ENCODE results near the gene DCN.
"Not testable (repeated sequence)": the region's sequence is repeated elsewhere in the genome, so short reads cannot be mapped to it uniquely, and the experiment has no call there.

DCN gene

DNA sequence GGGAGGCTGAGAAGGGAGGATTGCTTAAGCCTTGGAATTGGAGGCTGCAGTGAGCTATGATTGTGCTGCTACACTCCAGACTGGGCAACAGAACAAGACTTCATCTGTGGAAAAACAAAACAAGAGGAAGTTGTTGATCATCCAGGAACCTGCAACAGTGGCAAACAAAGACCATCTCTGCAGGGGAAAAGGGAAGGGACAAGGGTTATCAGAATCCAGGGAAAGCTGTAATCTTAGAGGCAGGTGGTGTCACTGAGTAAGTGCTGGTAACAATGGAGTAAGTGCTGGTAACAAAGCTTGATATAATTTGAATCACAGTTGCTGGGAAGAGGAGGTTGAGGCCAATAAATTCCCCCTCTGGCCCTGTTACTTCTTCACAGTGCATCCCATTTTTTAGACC lies 27.5 kb upstream of the DCN start:
- Histone ChIP-seq H4K20me1 (ENCODE audit: insufficient read depth, low read length, poor library complexity, severe bottlenecking) (no peaks in the 10 kb centered on the region), H3K9me2 (replicated peaks; ENCODE audit: low read depth, low read length) (no peaks in the 10 kb centered on the region), H3K9ac (ENCODE audit: low read depth, low read length, poor library complexity, severe bottlenecking) (no peak overlapping the region)

DNA sequence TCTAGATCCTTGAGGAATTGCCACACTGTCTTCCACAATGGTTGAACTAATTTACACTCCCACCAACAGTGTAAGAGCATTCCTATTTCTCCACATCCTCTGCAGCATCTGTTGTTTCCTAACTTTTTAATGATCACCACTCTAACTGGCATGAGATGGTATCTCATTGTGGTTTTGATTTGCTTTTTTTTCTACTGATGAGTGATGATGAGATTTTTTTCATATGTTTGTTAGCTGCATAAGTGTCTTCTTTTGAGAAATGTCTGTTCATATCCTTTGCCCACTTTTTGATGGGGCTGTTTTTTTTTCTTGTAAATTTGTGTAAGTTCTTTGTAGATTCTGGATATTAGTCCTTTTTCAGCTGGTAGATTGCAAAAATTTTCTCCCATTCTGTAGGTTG lies 24.7 kb upstream of the DCN start:
- not testable (repeated sequence) for H4K20me1 ChIP-seq (ENCODE audit: insufficient read depth, low read length, poor library complexity, severe bottlenecking); H3K79me2 ChIP-seq (ENCODE audit: insufficient read depth, low read length); H3K9me2 ChIP-seq (replicated peaks; ENCODE audit: low read depth, low read length); H3K4me2 ChIP-seq (ENCODE audit: low read depth, low read length, poor library complexity, severe bottlenecking); H3K9ac ChIP-seq (ENCODE audit: low read depth, low read length, poor library complexity, severe bottlenecking); H3K9me3 ChIP-seq (ENCODE audit: insufficient read depth, low read depth, low read length); H2AFZ ChIP-seq (ENCODE audit: low read length); H3K4me1 ChIP-seq (ENCODE audit: insufficient read depth, low read length, poor library complexity, severe bottlenecking); H3K36me3 ChIP-seq (ENCODE audit: insufficient read depth, low read length); H3F3A ChIP-seq (ENCODE audit: low read depth); H3K27me3 ChIP-seq (ENCODE audit: insufficient read depth, low read length, poor library complexity, severe bottlenecking); H3K4me3 ChIP-seq (ENCODE audit: low read length, poor library complexity, severe bottlenecking)

More for the DNA sequence above, 27.5 kb upstream of the DCN start:
- no peak overlapping the region for H3K4me2 ChIP-seq (ENCODE audit: low read depth, low read length, poor library complexity, severe bottlenecking)
- H3K36me3 ChIP-seq (ENCODE audit: insufficient read depth, low read length), result no peaks in the 10 kb centered on the region
- H2AFZ ChIP-seq (ENCODE audit: low read length), result no peak overlapping the region
- H3K4me1 ChIP-seq (ENCODE audit: insufficient read depth, low read length, poor library complexity, severe bottlenecking), result no peaks in the 10 kb centered on the region
- no peaks in the 10 kb centered on the region for H3F3A ChIP-seq (ENCODE audit: low read depth)
- H3K4me3 ChIP-seq (ENCODE audit: low read length, poor library complexity, severe bottlenecking), result no peak overlapping the region
- H3K27me3 ChIP-seq (ENCODE audit: insufficient read depth, low read length, poor library complexity, severe bottlenecking), result no peaks in the 10 kb centered on the region
- TF ChIP-seq, protein P1, sequence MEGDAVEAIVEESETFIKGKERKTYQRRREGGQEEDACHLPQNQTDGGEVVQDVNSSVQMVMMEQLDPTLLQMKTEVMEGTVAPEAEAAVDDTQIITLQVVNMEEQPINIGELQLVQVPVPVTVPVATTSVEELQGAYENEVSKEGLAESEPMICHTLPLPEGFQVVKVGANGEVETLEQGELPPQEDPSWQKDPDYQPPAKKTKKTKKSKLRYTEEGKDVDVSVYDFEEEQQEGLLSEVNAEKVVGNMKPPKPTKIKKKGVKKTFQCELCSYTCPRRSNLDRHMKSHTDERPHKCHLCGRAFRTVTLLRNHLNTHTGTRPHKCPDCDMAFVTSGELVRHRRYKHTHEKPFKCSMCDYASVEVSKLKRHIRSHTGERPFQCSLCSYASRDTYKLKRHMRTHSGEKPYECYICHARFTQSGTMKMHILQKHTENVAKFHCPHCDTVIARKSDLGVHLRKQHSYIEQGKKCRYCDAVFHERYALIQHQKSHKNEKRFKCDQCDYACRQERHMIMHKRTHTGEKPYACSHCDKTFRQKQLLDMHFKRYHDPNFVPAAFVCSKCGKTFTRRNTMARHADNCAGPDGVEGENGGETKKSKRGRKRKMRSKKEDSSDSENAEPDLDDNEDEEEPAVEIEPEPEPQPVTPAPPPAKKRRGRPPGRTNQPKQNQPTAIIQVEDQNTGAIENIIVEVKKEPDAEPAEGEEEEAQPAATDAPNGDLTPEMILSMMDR (conservative IDR thresholded peaks at IDR 0.05; ENCODE audit: low read length), result no peak
- no peak for TF ChIP-seq EZH2phosphoT487 (IDR thresholded peaks at IDR 0.05; ENCODE audit: borderline replicate concordance)
- H3K9me3 ChIP-seq (ENCODE audit: insufficient read depth, low read depth, low read length), result no peaks in the 10 kb centered on the region
- no peaks in the 10 kb centered on the region for H3K79me2 ChIP-seq (ENCODE audit: insufficient read depth, low read length)

DNA sequence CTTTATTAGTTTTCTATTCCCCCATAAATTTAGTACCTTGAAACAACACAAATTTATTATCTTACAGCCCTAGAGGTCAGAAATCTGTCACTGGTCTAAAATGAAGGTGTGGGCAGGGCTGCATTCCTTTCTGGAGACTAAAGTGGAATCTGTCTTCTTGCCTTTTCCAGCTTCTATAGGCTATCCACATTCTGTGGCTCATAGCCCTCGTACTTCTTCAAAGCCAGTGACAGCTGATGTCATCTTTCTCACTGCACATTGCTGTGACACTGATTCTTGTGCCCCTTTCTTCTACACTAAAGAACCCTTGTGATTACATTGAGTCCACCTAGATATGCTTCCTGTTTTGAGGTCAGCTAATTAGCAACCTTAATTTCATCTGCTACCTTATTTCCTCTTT lies 23.2 kb upstream of the DCN start:
- Histone ChIP-seq H3K79me2 (ENCODE audit: insufficient read depth, low read length) (no peaks in the 10 kb centered on the region), H3K4me2 (ENCODE audit: low read depth, low read length, poor library complexity, severe bottlenecking) (no peak overlapping the region), H3K9ac (ENCODE audit: low read depth, low read length, poor library complexity, severe bottlenecking) (no peak overlapping the region), H3K4me3 (ENCODE audit: low read length, poor library complexity, severe bottlenecking) (no peak overlapping the region), H3K27me3 (ENCODE audit: insufficient read depth, low read length, poor library complexity, severe bottlenecking) (no peaks in the 10 kb centered on the region), H4K20me1 (ENCODE audit: insufficient read depth, low read length, poor library complexity, severe bottlenecking) (no peaks in the 10 kb centered on the region), H3K36me3 (ENCODE audit: insufficient read depth, low read length) (no peaks in the 10 kb centered on the region), H3K4me1 (ENCODE audit: insufficient read depth, low read length, poor library complexity, severe bottlenecking) (no peaks in the 10 kb centered on the region), H2AFZ (ENCODE audit: low read length) (no peak overlapping the region), H3K9me3 (ENCODE audit: insufficient read depth, low read depth, low read length) (no peaks in the 10 kb centered on the region), H3K9me2 (replicated peaks; ENCODE audit: low read depth, low read length) (no peaks in the 10 kb centered on the region), H3F3A (ENCODE audit: low read depth) (no peaks in the 10 kb centered on the region)
- no peak for TF ChIP-seq EZH2phosphoT487 (IDR thresholded peaks at IDR 0.05; ENCODE audit: borderline replicate concordance)
- TF ChIP-seq, protein P1 (conservative IDR thresholded peaks at IDR 0.05; ENCODE audit: low read length), result no peak

DNA sequence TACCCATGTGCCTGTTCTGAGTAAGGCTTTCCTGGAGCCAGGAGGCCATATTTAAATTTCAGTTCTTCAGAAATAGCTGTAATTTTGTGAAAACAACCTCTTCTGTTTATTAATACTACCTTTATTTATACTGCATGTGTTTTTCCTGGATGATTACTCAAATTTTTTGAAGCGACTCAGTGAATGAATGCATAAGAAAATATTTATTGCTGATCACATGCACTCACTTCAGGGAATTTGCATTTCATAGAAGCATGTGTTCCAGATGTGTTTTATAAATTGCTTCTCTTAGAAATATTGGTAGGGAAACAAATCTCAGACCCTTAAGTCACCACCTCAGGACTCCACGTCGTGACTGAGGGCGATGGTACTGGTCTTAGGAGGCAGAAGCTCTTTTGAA lies 21.8 kb upstream of the DCN start:
- Histone ChIP-seq H2AFZ (ENCODE audit: low read length) (no peak overlapping the region), H3K4me3 (ENCODE audit: low read length, poor library complexity, severe bottlenecking) (no peak overlapping the region), H3K4me1 (ENCODE audit: insufficient read depth, low read length, poor library complexity, severe bottlenecking) (no peaks in the 10 kb centered on the region), H3K4me2 (ENCODE audit: low read depth, low read length, poor library complexity, severe bottlenecking) (no peak overlapping the region), H3K9ac (ENCODE audit: low read depth, low read length, poor library complexity, severe bottlenecking) (no peak overlapping the region), H3K36me3 (ENCODE audit: insufficient read depth, low read length) (no peaks in the 10 kb centered on the region), H3F3A (ENCODE audit: low read depth) (no peaks in the 10 kb centered on the region), H3K79me2 (ENCODE audit: insufficient read depth, low read length) (no peaks in the 10 kb centered on the region), H3K9me2 (replicated peaks; ENCODE audit: low read depth, low read length) (no peaks in the 10 kb centered on the region), H3K9me3 (ENCODE audit: insufficient read depth, low read depth, low read length) (no peaks in the 10 kb centered on the region), H4K20me1 (ENCODE audit: insufficient read depth, low read length, poor library complexity, severe bottlenecking) (no peaks in the 10 kb centered on the region), H3K27me3 (ENCODE audit: insufficient read depth, low read length, poor library complexity, severe bottlenecking) (no peaks in the 10 kb centered on the region)
- no peak for TF ChIP-seq EZH2phosphoT487 (IDR thresholded peaks at IDR 0.05; ENCODE audit: borderline replicate concordance)
- TF ChIP-seq, protein P1 (conservative IDR thresholded peaks at IDR 0.05; ENCODE audit: low read length), result no peak

All from Loucy (cell line).